Cardiac septum (tissue), 1 donor: ENCODE measurements around the gene PDRG1. TPM values are rescaled to one million over a fixed set of nuclear protein-coding genes. Genes with fewer than 3 reads are reported as not detected.

ENCODE experiments used
- DNase-seq: peaks from one replicate; pipeline ENCODE4 v3.0.0-alpha.2; 2020; ENCODE audit warnings: low spot score
- intact Hi-C: fragments of 100-400 bp; cut with DNase I; formaldehyde crosslinking; loops from one replicate; pipeline ENCODE4 v1.14.0; 2022
- total RNA-seq: library from RNA; stranded (reverse); fragmentation: NEBNext Ultra II Directional; extraction: Animal tissue kit (Norgen Biotek cat#: 25700); gene quantifications from one replicate; pipeline ENCODE4 v1.2.1, GENCODE V29; 2021
- donor health status: DM: no; HTN: no; CAD: no.

PDRG1 gene
- total RNA-seq, 1 donor from 2014 or later: 7.9 TPM

- peak; percentile 85 for DNase-seq
- intact Hi-C loops: no loop called here
Measured at GRCh38 chr20:31968291-31969126, 16.7 kb upstream of the PDRG1 start.

- intact Hi-C loops: no loop called here
- DNase-seq: no peak
Measured at GRCh38 chr20:31967830-31968249, 16.0 kb upstream of the PDRG1 start, which contains the start of gene XKR7. TSS of gene XKR7 (plus strand) at chr20:31968151. CDS start at chr20:31968176, 25 bp downstream.

- intact Hi-C loops: no loop called here
- no peak for DNase-seq
Measured at GRCh38 chr20:31966991-31967655, 15.3 kb upstream of the PDRG1 start.

- intact Hi-C loops: no loop called here
- DNase-seq: no peak
Measured at GRCh38 chr20:31963889-31964288, 12.0 kb upstream of the PDRG1 start.

- intact Hi-C loops: no loop called here
- no peak for DNase-seq
Measured at GRCh38 chr20:31962761-31963160, 10.9 kb upstream of the PDRG1 start.

- no peak for DNase-seq
- intact Hi-C loops: no loop called here
Measured at GRCh38 chr20:31956556-31957526, 5.0 kb upstream of the PDRG1 start.

- no peak for DNase-seq
- intact Hi-C loops: loop anchor here (5.0 kb wide), 1 partner anchor 78 kb away; no protein-coding TSS in a partner anchor
Measured at GRCh38 chr20:31954500-31954899, 2.7 kb upstream of the PDRG1 start.

- no peak for DNase-seq
- intact Hi-C loops: loop anchor here (2.0 to 5.0 kb wide), 2 partner anchors 79 to 101 kb away; no protein-coding TSS in a partner anchor
Measured at GRCh38 chr20:31953556-31954148, 1.8 kb upstream of the PDRG1 start.

- no peak for DNase-seq
- intact Hi-C loops: loop anchor here (5.0 kb wide), 1 partner anchor 81 kb away; no protein-coding TSS in a partner anchor
Measured at GRCh38 chr20:31951203-31951529, 680 bp downstream of the PDRG1 start.

- intact Hi-C loops: loop anchor here (5.0 kb wide), 1 partner anchor 82 kb away; no protein-coding TSS in a partner anchor
- DNase-seq: no peak
Measured at GRCh38 chr20:31949877-31950646, 1.8 kb downstream of the PDRG1 start.

GRCh38 chr20:31948008-31948407 is 3.8 kb downstream of the PDRG1 start:
- no peak for DNase-seq
- intact Hi-C loops: no loop called here

- intact Hi-C loops: no loop called here
- no peak for DNase-seq
Measured at GRCh38 chr20:31945785-31946184, 6.1 kb downstream of the PDRG1 start.

- intact Hi-C loops: no loop called here
- no peak for DNase-seq
Measured at GRCh38 chr20:31945319-31945718, 6.5 kb downstream of the PDRG1 start.

- intact Hi-C loops: no loop called here
Measured at GRCh38 chr20:31943052-31943471, 8.8 kb downstream of the PDRG1 start.

GRCh38 chr20:31939661-31940060 is 12.2 kb downstream of the PDRG1 start:
- intact Hi-C loops: no loop called here
- no peak for DNase-seq

More at GRCh38 chr20:31943052-31943471, 8.8 kb downstream of the PDRG1 start:
- DNase-seq: no peak

GRCh38 chr20:31937820-31938219 is 14.0 kb downstream of the PDRG1 start:
- intact Hi-C loops: no loop called here
- no peak for DNase-seq

- no peak for DNase-seq
Measured at GRCh38 chr20:31936420-31936819, 15.4 kb downstream of the PDRG1 start.

GRCh38 chr20:31934968-31935764 is 16.7 kb downstream of the PDRG1 start:
- intact Hi-C loops: no loop called here
- DNase-seq: no peak

More at GRCh38 chr20:31936420-31936819, 15.4 kb downstream of the PDRG1 start:
- intact Hi-C loops: no loop called here
